ENCODE measurements around the gene OLFML2B.

- TF ChIP-seq FOXP2 (optimal IDR thresholded peaks at IDR 0.05; ENCODE audit: borderline replicate concordance, extremely low read depth, extremely low read length, insufficient read depth) (no peak), REST (IDR thresholded peaks at IDR 0.05; ENCODE audit: insufficient read depth in 1 of 2, low read depth in 2 of 2, low read length in 2 of 2) (no peak), POLR2AphosphoS5 (IDR thresholded peaks at IDR 0.05; ENCODE audit: low read depth, low read length) (no peak)
Observed at GRCh38 chr1:162070094-162070748, 46.6 kb upstream of the OLFML2B start.
